ENCODE data around the gene DDIT3. TPM values are rescaled to one million over a fixed set of nuclear protein-coding genes. Genes with fewer than 3 reads are reported as not detected.

Gene DDIT3
- total and polyA plus RNA-seq, 10 donors = 18.0 to 43.9 (median 23.0) TPM

DNA sequence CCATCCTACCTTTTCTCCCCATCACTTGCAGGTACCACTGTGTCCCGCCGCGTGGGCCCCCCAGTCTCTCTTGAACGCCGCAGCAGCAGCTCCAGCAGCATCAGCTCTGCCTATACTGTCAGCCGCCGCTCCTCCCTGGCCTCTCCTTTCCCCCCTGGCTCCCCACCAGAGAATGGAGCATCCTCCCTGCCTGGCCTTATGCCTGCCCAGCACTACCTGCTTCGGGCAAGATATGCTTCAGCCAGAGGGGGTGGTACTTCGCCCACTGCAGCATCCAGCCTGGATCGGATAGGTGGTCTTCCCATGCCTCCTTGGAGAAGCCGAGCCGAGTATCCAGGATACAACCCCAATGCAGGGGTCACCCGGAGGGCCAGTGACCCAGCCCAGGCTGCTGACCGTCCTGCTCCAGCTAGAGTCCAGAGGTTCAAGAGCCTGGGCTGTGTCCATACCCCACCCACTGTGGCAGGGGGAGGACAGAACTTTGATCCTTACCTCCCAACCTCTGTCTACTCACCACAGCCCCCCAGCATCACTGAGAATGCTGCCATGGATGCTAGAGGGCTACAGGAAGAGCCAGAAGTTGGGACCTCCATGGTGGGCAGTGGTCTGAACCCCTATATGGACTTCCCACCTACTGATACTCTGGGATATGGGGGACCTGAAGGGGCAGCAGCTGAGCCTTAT is 49.9 kb downstream of the DDIT3 start:
- intact Hi-C loops (cut with DNase I; ENCODE audit: low total_unique reads) = no loop called here
- 93 to 98% (median 96%) methylated on average over 9 to 14 of the region's 14 CpGs for WGBS, 5 donors
- DNase-seq = peak; percentile 67
- Histone ChIP-seq H3K27ac (peak overlapping the region in 3 of 8 donors; percentile 50 to 76 (median 58)), H3K27me3 (replicated peaks in 1 of 7) (peaks cover 0 to 8% (median 0%) of the 10 kb centered on the region in 7 donors), H3K9me3 (no peaks in the 10 kb centered on the region), H3K36me3 (peaks cover 0 to 93% (median 64%) of the 10 kb centered on the region in 6 donors), H3K4me1 (peaks cover 8 to 69% (median 37%) of the 10 kb centered on the region in 6 donors), H3K4me3 (peak overlapping the region in 1 of 8 donors; percentile 21)
- TF ChIP-seq POLR2A (IDR thresholded peaks at IDR 0.05) (no peak), POLR2AphosphoS5 (IDR thresholded peaks at IDR 0.05) (peak in 2 of 3 donors; percentile 15 to 59)

DNA sequence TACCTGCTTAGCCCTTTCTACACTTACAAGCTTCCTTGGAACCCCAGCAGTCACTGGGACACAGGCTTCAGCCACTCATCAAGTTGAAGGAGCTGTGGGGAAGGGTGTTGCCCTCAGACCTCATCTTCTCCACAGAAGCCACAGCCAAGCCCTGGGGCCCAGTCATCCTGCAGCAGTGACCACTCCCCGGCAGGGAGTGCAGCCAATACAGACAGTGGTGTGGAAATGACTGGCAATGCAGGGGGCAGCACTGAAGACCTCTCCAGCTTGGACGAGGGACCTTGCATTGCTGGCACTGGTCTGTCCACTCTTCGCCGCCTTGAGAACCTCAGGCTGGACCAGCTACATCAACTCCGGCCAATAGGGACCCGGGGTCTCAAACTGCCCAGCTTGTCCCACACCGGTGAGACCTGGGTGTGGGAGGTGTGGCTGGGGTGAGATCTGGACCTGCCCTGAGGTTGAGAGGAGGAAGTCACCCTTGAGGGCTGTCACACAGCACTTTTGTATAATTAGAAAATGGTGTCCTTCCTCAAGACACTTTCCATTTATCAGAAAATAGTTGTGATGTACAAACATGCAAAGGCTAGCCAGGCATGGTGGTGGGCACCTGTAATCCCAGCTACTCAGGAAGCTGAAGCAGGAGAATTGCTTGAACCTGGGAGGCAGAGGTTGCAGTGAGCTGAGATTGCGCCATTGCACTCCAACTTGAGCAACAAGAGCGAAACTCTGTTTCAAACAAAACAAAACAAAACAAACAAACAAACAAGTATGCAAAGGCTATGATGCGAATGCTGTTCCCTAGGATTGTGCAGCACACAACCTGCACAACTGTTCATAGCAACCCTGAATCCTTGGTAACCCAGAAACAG is 50.8 kb downstream of the DDIT3 start:
- TF ChIP-seq, protein P1, sequence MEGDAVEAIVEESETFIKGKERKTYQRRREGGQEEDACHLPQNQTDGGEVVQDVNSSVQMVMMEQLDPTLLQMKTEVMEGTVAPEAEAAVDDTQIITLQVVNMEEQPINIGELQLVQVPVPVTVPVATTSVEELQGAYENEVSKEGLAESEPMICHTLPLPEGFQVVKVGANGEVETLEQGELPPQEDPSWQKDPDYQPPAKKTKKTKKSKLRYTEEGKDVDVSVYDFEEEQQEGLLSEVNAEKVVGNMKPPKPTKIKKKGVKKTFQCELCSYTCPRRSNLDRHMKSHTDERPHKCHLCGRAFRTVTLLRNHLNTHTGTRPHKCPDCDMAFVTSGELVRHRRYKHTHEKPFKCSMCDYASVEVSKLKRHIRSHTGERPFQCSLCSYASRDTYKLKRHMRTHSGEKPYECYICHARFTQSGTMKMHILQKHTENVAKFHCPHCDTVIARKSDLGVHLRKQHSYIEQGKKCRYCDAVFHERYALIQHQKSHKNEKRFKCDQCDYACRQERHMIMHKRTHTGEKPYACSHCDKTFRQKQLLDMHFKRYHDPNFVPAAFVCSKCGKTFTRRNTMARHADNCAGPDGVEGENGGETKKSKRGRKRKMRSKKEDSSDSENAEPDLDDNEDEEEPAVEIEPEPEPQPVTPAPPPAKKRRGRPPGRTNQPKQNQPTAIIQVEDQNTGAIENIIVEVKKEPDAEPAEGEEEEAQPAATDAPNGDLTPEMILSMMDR (IDR thresholded peaks at IDR 0.05 in 8 of 11, conservative IDR thresholded peaks at IDR 0.05 in 3 of 11) = no peak
- TF ChIP-seq POLR2AphosphoS5 (IDR thresholded peaks at IDR 0.05) = peak; percentile 27 to 54 (median 30)
- no peak for TF ChIP-seq POLR2A (IDR thresholded peaks at IDR 0.05)
- Histone ChIP-seq H3K36me3 (peaks cover 0 to 84% (median 55%) of the 10 kb centered on the region in 6 donors), H3K4me3 (peak overlapping the region in 1 of 8 donors; percentile 21), H3K27ac (peak overlapping the region in 6 of 8 donors; percentile 20 to 76 (median 45)), H3K27me3 (replicated peaks in 1 of 7) (no peaks in the 10 kb centered on the region), H3K9me3 (no peaks in the 10 kb centered on the region), H3K4me1 (peaks cover 0 to 60% (median 28%) of the 10 kb centered on the region in 6 donors)
- WGBS, 5 donors = 81 to 91% (median 86%) methylated on average over 6 to 10 of the region's 10 CpGs
- intact Hi-C loops (cut with DNase I; ENCODE audit: low total_unique reads) = no loop called here
- DNase-seq = peak; percentile 78

DNA sequence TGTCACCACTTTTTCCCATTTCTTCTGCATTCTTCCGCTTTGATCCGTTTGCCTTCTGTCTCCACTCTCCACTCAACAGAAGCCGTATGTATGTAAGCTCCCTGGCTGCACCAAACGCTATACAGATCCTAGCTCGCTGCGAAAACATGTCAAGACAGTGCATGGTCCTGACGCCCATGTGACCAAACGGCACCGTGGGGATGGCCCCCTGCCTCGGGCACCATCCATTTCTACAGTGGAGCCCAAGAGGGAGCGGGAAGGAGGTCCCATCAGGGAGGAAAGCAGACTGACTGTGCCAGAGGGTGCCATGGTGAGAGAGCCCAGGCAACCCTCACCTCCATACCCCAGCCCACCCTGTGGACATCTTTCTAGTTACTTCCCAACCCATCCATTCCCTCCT is 52.4 kb downstream of the DDIT3 start:
- H3K36me3 ChIP-seq = peaks cover 0 to 68% (median 41%) of the 10 kb centered on the region in 6 donors
- 86 to 93% (median 90%) methylated on average over 11 of the region's 11 CpGs for WGBS, 5 donors
- no peaks in the 10 kb centered on the region for H3K9me3 ChIP-seq
- peaks cover under 1 to 49% (median 17%) of the 10 kb centered on the region in 6 donors for H3K4me1 ChIP-seq
- peak; percentile 49 for DNase-seq
- intact Hi-C loops (cut with DNase I; ENCODE audit: low total_unique reads) = no loop called here
- no peak overlapping the region for H3K27ac ChIP-seq
- no peaks in the 10 kb centered on the region for H3K27me3 ChIP-seq (replicated peaks in 1 of 7)
- H3K4me3 ChIP-seq = no peak overlapping the region
- TF ChIP-seq, protein P1 (IDR thresholded peaks at IDR 0.05 in 8 of 11, conservative IDR thresholded peaks at IDR 0.05 in 3 of 11) = no peak
- TF ChIP-seq POLR2AphosphoS5 (IDR thresholded peaks at IDR 0.05) = peak; percentile 43 to 58 (median 46)

DNA sequence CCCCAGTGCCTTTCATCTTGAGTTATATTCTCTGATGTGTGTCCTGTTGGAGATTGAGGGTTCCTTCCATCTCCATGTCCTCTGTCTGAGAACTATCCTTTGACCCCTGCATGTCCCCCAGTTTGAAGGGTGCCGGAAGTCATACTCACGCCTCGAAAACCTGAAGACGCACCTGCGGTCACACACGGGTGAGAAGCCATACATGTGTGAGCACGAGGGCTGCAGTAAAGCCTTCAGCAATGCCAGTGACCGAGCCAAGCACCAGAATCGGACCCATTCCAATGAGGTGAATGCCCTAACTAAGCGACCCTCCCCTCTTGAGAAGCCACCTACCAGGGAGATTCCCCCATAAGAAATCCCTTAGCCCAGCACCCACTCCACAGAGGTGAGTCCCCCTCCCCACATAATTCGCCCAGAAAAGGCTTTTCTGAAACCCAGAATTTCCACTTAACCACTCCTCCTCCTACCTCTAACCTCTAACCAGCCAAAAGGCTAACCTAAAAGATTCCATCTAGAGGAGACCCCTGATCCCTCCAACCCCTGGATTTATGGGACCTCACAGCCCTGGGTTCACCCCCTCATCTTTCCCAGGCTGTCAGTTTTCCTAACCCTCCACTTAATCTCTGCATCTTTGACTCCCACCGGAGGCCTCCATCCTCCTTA is 53.0 kb downstream of the DDIT3 start:
- intact Hi-C loops (cut with DNase I; ENCODE audit: low total_unique reads) = no loop called here
- peaks cover 0 to 2% (median 0%) of the 10 kb centered on the region in 7 donors for H3K27me3 ChIP-seq (replicated peaks in 1 of 7)
- no peak overlapping the region for H3K27ac ChIP-seq
- 86 to 94% (median 87%) methylated on average over 12 of the region's 12 CpGs for WGBS, 5 donors
- H3K4me1 ChIP-seq = peaks cover 5 to 49% (median 21%) of the 10 kb centered on the region in 6 donors
- H3K36me3 ChIP-seq = peaks cover 0 to 62% (median 37%) of the 10 kb centered on the region in 6 donors
- TF ChIP-seq POLR2AphosphoS5 (IDR thresholded peaks at IDR 0.05) (no peak), POLR2A (IDR thresholded peaks at IDR 0.05) (no peak)
- TF ChIP-seq, protein P1 (IDR thresholded peaks at IDR 0.05 in 8 of 11, conservative IDR thresholded peaks at IDR 0.05 in 3 of 11) = no peak
- H3K9me3 ChIP-seq = no peaks in the 10 kb centered on the region
- peak; percentile 58 for DNase-seq
- H3K4me3 ChIP-seq = no peak overlapping the region

Data from spleen (tissue), 11 donors.